ENCODE measurements around the gene CPHXL. TPM values are rescaled to one million over a fixed set of nuclear protein-coding genes. Genes with fewer than 3 reads are reported as not detected.

CPHXL gene
- polyA plus RNA-seq, 2 of the 4 experiments (the other 2 are of a cell fraction) = not detected

GRCh38 chr16:75701361-75701760 lies 24.9 kb downstream of the CPHXL start, which contains the start of gene DUXB:
DUXB (minus strand) TSS chr16:75701461; CDS start chr16:75701418, 43 bp downstream.
- no peaks in the 10 kb centered on the region for H3K9me3 ChIP-seq
- H3K4me2 ChIP-seq = no peak within 1 kb of the TSS
- no peaks in the 10 kb centered on the region for H3K4me1 ChIP-seq
- DNase-seq (ENCODE audit: low read depth in 1 of 2, low spot score in 1 of 2) (no peak), FAIRE-seq (no peak), ATAC-seq (no peak)
- ChIA-PET POLR2A (interaction anchor here (0.6 kb wide), 1 partner anchor 1146 kb away, joined by 6 read pairs; no protein-coding TSS in a partner anchor), CTCF (no interaction called here)
- H3K27ac ChIP-seq = no peak within 1 kb of the TSS
- no peak for TF ChIP-seq FOSL2 (IDR thresholded peaks at IDR 0.05)
- no peak for TF ChIP-seq FOSL2 (CRISPR knock-in tag; IDR thresholded peaks at IDR 0.05)
- TF ChIP-seq POLR2A (IDR thresholded peaks at IDR 0.05; ENCODE audit: low read length) = no peak
- no peak for TF ChIP-seq SREBF2 (IDR thresholded peaks at IDR 0.05)
- no peak for TF ChIP-seq BCL3 (IDR thresholded peaks at IDR 0.05)
- no peak for TF ChIP-seq MAX (IDR thresholded peaks at IDR 0.05)
- TF ChIP-seq ELK1 (IDR thresholded peaks at IDR 0.05; ENCODE audit: low read depth, low read length) = no peak
- TF ChIP-seq HOXB13 (CRISPR knock-in tag; IDR thresholded peaks at IDR 0.05; ENCODE audit: low read depth) = no peak
- H3K4me3 ChIP-seq = no peak within 1 kb of the TSS
- 29% methylated on average over 5 of the region's 5 CpGs for WGBS (ENCODE audit: missing lambda C conversion rate)

GRCh38 chr16:75697571-75697970 lies 28.7 kb downstream of the CPHXL start:
- FAIRE-seq = no peak
- Histone ChIP-seq H3K4me1 (no peaks in the 10 kb centered on the region), H3K4me2 (no peak overlapping the region), H3K27ac (no peak overlapping the region), H3K4me3 (no peak overlapping the region), H3K9me3 (no peaks in the 10 kb centered on the region)
- ChIA-PET CTCF (interaction anchor here (1.1 kb wide), 1 partner anchor 66 kb away, joined by 3 read pairs; no protein-coding TSS in a partner anchor), POLR2A (no interaction called here)
- WGBS (ENCODE audit: missing lambda C conversion rate) = 28% methylated on average over 5 of the region's 5 CpGs
- DNase-seq (ENCODE audit: low read depth in 1 of 2, low spot score in 1 of 2) = no peak
- TF ChIP-seq CHD2 (IDR thresholded peaks at IDR 0.05; ENCODE audit: low read length, partially characterized antibody) (no peak), PHF8 (IDR thresholded peaks at IDR 0.05; ENCODE audit: borderline replicate concordance, low read depth) (no peak), CBX8 (IDR thresholded peaks at IDR 0.05) (no peak), HOXB5 (CRISPR knock-in tag; IDR thresholded peaks at IDR 0.05) (no peak), ZFP36 (IDR thresholded peaks at IDR 0.05; ENCODE audit: borderline replicate concordance, partially characterized antibody) (no peak), ZSCAN20 (CRISPR knock-in tag; IDR thresholded peaks at IDR 0.05) (no peak), NR3C1 (IDR thresholded peaks at IDR 0.05) (no peak)
- no peak for ATAC-seq

GRCh38 chr16:75695708-75696107 lies 30.6 kb downstream of the CPHXL start:
- H3K4me2 ChIP-seq = no peak overlapping the region
- TF ChIP-seq CBX8 (IDR thresholded peaks at IDR 0.05) (no peak), CTCF (IDR thresholded peaks at IDR 0.05) (peak; percentile 18; the same call in 1 of the 3 replicates)
- peak in 1 of 2 experiments; percentile 45; a peak in 2 of 6 replicates for ATAC-seq
- H3K4me1 ChIP-seq = no peaks in the 10 kb centered on the region
- H3K9me3 ChIP-seq = no peaks in the 10 kb centered on the region
- CTCF ChIA-PET = interaction anchor here (0.7 to 1.5 kb wide), 3 partner anchors 11 to 94 kb away, joined by 3 to 4 read pairs (median 3); partner anchors contain the start of gene CPHXL2
- POLR2A ChIA-PET = no interaction called here
- DNase-seq (ENCODE audit: low read depth in 1 of 2, low spot score in 1 of 2) = peak; percentile 18 to 45
- WGBS (ENCODE audit: missing lambda C conversion rate) = 46% methylated on average over 6 of the region's 6 CpGs
- no peak overlapping the region for H3K4me3 ChIP-seq
- H3K27ac ChIP-seq = no peak overlapping the region
- no peak for FAIRE-seq

- no peak for FAIRE-seq
Measured at GRCh38 chr16:75687361-75687760, 38.9 kb downstream of the CPHXL start.

More at GRCh38 chr16:75687361-75687760, 38.9 kb downstream of the CPHXL start:
- Histone ChIP-seq H3K9me3 (0 out of 3 replicates have a peak, but pooled peaks cover 5% of the 10 kb centered on the region), H3K4me2 (no peak overlapping the region), H3K4me3 (no peak overlapping the region), H3K4me1 (no peaks in the 10 kb centered on the region), H3K27ac (no peak overlapping the region)
- DNase-seq (ENCODE audit: low read depth in 1 of 2, low spot score in 1 of 2) = no peak
- POLR2A ChIA-PET = no interaction called here
- no peak for ATAC-seq
- CTCF ChIA-PET = no interaction called here
- TF ChIP-seq EHF (CRISPR knock-in tag; IDR thresholded peaks at IDR 0.05) (no peak), HOXA7 (CRISPR knock-in tag; IDR thresholded peaks at IDR 0.05) (no peak), ZSCAN20 (CRISPR knock-in tag; IDR thresholded peaks at IDR 0.05) (no peak), ZFP36 (IDR thresholded peaks at IDR 0.05; ENCODE audit: borderline replicate concordance, partially characterized antibody) (no peak), RAD21 (conservative IDR thresholded peaks at IDR 0.05 in 1 of 2, IDR thresholded peaks at IDR 0.05 in 1 of 2) (no peak), HEYL (CRISPR knock-in tag; IDR thresholded peaks at IDR 0.05) (no peak), HOXB5 (CRISPR knock-in tag; IDR thresholded peaks at IDR 0.05) (no peak), FOXS1 (CRISPR knock-in tag; IDR thresholded peaks at IDR 0.05) (no peak), JUNB (IDR thresholded peaks at IDR 0.05) (no peak), HDAC2 (IDR thresholded peaks at IDR 0.05) (no peak), FOSL2 (IDR thresholded peaks at IDR 0.05) (no peak), FOSL2 (CRISPR knock-in tag; IDR thresholded peaks at IDR 0.05) (no peak), RCOR1 (IDR thresholded peaks at IDR 0.05; ENCODE audit: low read depth, low read length) (no peak), NPAS2 (CRISPR knock-in tag; IDR thresholded peaks at IDR 0.05; ENCODE audit: borderline replicate concordance) (no peak)

Data from A549 (cell line).